GM18517 (cell line): Measurements from ENCODE around the gene KCNIP2.
"Not testable (repeated sequence)": the region's sequence is repeated elsewhere in the genome, so short reads cannot be mapped to it uniquely, and the experiment has no call there.

Experiments
- ATAC-seq: cut with Tn5 transposase; IDR thresholded peaks from one replicate; pipeline ENCODE4 v1.9.1; 2021; ENCODE audit warnings: mild to moderate bottlenecking, moderate library complexity; ENCODE audit not compliant: unreplicated experiment

The KCNIP2 gene

GRCh38 chr10:101829561-101830315, 13.9 kb downstream of the KCNIP2 start:
- peak; percentile 23 for ATAC-seq

- ATAC-seq = no peak
Measured at GRCh38 chr10:101828766-101829551, 14.6 kb downstream of the KCNIP2 start.

GRCh38 chr10:101827919-101828600, 15.5 kb downstream of the KCNIP2 start:
- ATAC-seq = no peak

GRCh38 chr10:101826852-101827434, 16.7 kb downstream of the KCNIP2 start:
- ATAC-seq = no peak

- no peak for ATAC-seq
Measured at GRCh38 chr10:101824736-101825135, 18.9 kb downstream of the KCNIP2 start.

GRCh38 chr10:101818872-101819633, 24.5 kb downstream of the KCNIP2 start:
- ATAC-seq = peak; percentile 23

GRCh38 chr10:101818119-101818871, 25.3 kb downstream of the KCNIP2 start, which contains the start of gene OGA:
TSS of gene OGA (minus strand) at chr10:101818444. CDS start at chr10:101818022, 422 bp downstream.
- peak; percentile 80 for ATAC-seq

- ATAC-seq = no peak
Measured at GRCh38 chr10:101817337-101818118, 26.1 kb downstream of the KCNIP2 start.

GRCh38 chr10:101816913-101817336, 26.7 kb downstream of the KCNIP2 start:
- no peak for ATAC-seq

- ATAC-seq = no peak
Measured at GRCh38 chr10:101816376-101816775, 27.2 kb downstream of the KCNIP2 start.

GRCh38 chr10:101814466-101815071, 29.0 kb downstream of the KCNIP2 start:
- ATAC-seq = no peak

GRCh38 chr10:101812606-101813005, 31.0 kb downstream of the KCNIP2 start:
- ATAC-seq = no peak

- ATAC-seq = no peak
Measured at GRCh38 chr10:101807158-101807557, 36.4 kb downstream of the KCNIP2 start.

GRCh38 chr10:101803511-101803910, 40.1 kb downstream of the KCNIP2 start:
- no peak for ATAC-seq

GRCh38 chr10:101797403-101798059, 46.1 kb downstream of the KCNIP2 start:
- no peak for ATAC-seq

- ATAC-seq = no peak
Measured at GRCh38 chr10:101793526-101793925, 50.1 kb downstream of the KCNIP2 start.

GRCh38 chr10:101789686-101790085, 53.9 kb downstream of the KCNIP2 start:
- ATAC-seq = no peak

GRCh38 chr10:101789231-101789630, 54.4 kb downstream of the KCNIP2 start:
- not testable (repeated sequence) for ATAC-seq
